HepG2 (cell line): Measurements from ENCODE around the gene TMEM252. TPM values are rescaled to one million over a fixed set of nuclear protein-coding genes. Genes with fewer than 3 reads are reported as not detected.

Source experiments
- ATAC-seq: fragments of 200-7000 bp; cut with Tn5 transposase; 3 replicates; pipeline ENCODE4 v1.9.1; 2020; ENCODE audit warnings: mild to moderate bottlenecking, moderate library complexity
- BruUV-seq: library from RNA; stranded (reverse); fragments of 400-500 nt; replicated peaks from 2 replicates; lab custom pipeline; 2021; lab: Mats Ljungman, UMichigan
- CTCF ChIA-PET: fragments of 300-600 bp; formaldehyde crosslinking; extraction: SDS; loops from one replicate; lab custom pipeline; 2021; ENCODE audit warnings: low total read pairs, inconsistent platforms, low intra/inter-chr PET ratio; lab: Yijun Ruan, JAX
- POLR2A ChIA-PET: fragments of 350-600 bp; sonication (Branson Sonifier 250); formaldehyde crosslinking; loops from one replicate; lab custom pipeline; 2020; ENCODE audit warnings: antibody characterized with exemption, inconsistent platforms; lab: Yijun Ruan, JAX
- DNase-seq: peaks from one replicate; pipeline ENCODE4 v3.0.0-alpha.2; 2015; ENCODE audit warnings: low spot score
- FAIRE-seq: peaks from 3 replicates; lab custom pipeline; 2011; peaks lifted over from hg19 to GRCh38; lab: Jason Lieb, UNC
- H2AFZ ChIP-seq: one replicate; pipeline ENCODE4 v1.6.1; 2011; ENCODE audit warnings: low read length, inconsistent platforms
- H3K27ac ChIP-seq: fragments of 300-600 bp; 3 replicates; pipeline ENCODE4 v1.8.0; 2011; ENCODE audit warnings: mixed run types, mild to moderate bottlenecking, mixed read lengths, low read length, inconsistent platforms; ENCODE audit not compliant: insufficient read depth; ENCODE audit errors: extremely low read length
- H3K27me3 ChIP-seq, 2 experiments: fragments of 200-600 bp in 1 of 2; 2 replicates in 1 of 2; 3 replicates in 1 of 2; pipeline versions ENCODE4 v1.6.0 to v1.8.0; 2011; ENCODE audit warnings: low read length in 2 of 2, mild to moderate bottlenecking in 2 of 2, moderate library complexity in 2 of 2, inconsistent platforms in 1 of 2; ENCODE audit not compliant: insufficient read depth in 2 of 2, control insufficient read depth in 1 of 2
- H3K36me3 ChIP-seq, 2 experiments: fragments of 200-600 bp in 1 of 2; replicated peaks in 1 of 2; 2 replicates in 1 of 2; 3 replicates in 1 of 2; pipeline versions ENCODE4 v1.5.1 to v1.8.0; 2011; ENCODE audit warnings: low read length in 2 of 2, inconsistent platforms in 1 of 2; ENCODE audit not compliant: insufficient read depth in 2 of 2, control insufficient read depth in 1 of 2
- H3K4me1 ChIP-seq: 2 replicates; pipeline ENCODE4 v1.5.1; 2012; ENCODE audit warnings: low read length, inconsistent platforms; ENCODE audit not compliant: insufficient read depth
- H3K4me2 ChIP-seq: 2 replicates; pipeline ENCODE4 v1.6.0; 2011; ENCODE audit warnings: low read depth, low read length, inconsistent platforms
- H3K4me3 ChIP-seq, 3 experiments: fragments of 200-600 bp in 1 of 3; sonication (generic), shearing (Covaris generic) in 1 of 3; replicated peaks in 1 of 3; 2 replicates each; pipeline ENCODE4 v1.5.1; 2011 to 2016; ENCODE audit warnings: low read length in 3 of 3, inconsistent platforms in 2 of 3, low read depth in 2 of 3, mild to moderate bottlenecking in 2 of 3, control low read depth in 1 of 3, mixed read lengths in 1 of 3; ENCODE audit not compliant: insufficient read depth in 1 of 3
- H3K79me2 ChIP-seq: one replicate; pipeline ENCODE4 v1.6.1; 2011; ENCODE audit warnings: low read length, inconsistent platforms; ENCODE audit not compliant: insufficient read depth
- H3K9ac ChIP-seq: 2 replicates; pipeline ENCODE4 v1.6.0; 2011; ENCODE audit warnings: mild to moderate bottlenecking, low read depth, low read length, inconsistent platforms; ENCODE audit not compliant: insufficient read depth
- H3K9me3 ChIP-seq: 2 replicates; pipeline ENCODE4 v1.5.1; 2012; ENCODE audit warnings: mild to moderate bottlenecking, low read length
- H4K20me1 ChIP-seq: 2 replicates; pipeline ENCODE4 v1.6.0; 2011; ENCODE audit warnings: inconsistent platforms, mild to moderate bottlenecking, low read length, moderate library complexity; ENCODE audit not compliant: insufficient read depth
- FOXK1 ChIP-seq: sonication (generic); formaldehyde crosslinking; IDR thresholded peaks from 2 replicates; pipeline ENCODE4 v1.4.0; 2020; ENCODE audit warnings: low read depth, missing genetic modification reagents, borderline replicate concordance
- MXD3 ChIP-seq: IDR thresholded peaks from 2 replicates; pipeline ENCODE4 v1.6.1; 2016; ENCODE audit warnings: mild to moderate bottlenecking, missing biosample characterization, missing genetic modification reagents
- SATB2 ChIP-seq: sonication (generic); formaldehyde crosslinking; IDR thresholded peaks from 2 replicates; pipeline ENCODE4 v1.5.0; 2020; ENCODE audit warnings: missing genetic modification reagents
- SMC3 ChIP-seq: IDR thresholded peaks from 2 replicates; pipeline ENCODE4 v1.6.1; 2011; ENCODE audit warnings: low read length, improper control_type of control experiment
- STAG1 ChIP-seq: sonication (generic); formaldehyde crosslinking; IDR thresholded peaks from 2 replicates; pipeline ENCODE4 v1.4.0; 2020; ENCODE audit warnings: missing genetic modification reagents
- TMF1 ChIP-seq: sonication (generic); formaldehyde crosslinking; IDR thresholded peaks from 2 replicates; pipeline ENCODE4 v1.8.1; 2022; ENCODE audit warnings: low read depth, missing genetic modification reagents
- U2AF1 ChIP-seq: fragments of 200-400 bp; formaldehyde crosslinking; optimal IDR thresholded peaks from 2 replicates; pipeline ENCODE3; 2017; ENCODE audit warnings: mild to moderate bottlenecking, low read depth, low read length
- ZNF180 ChIP-seq: sonication (generic); formaldehyde crosslinking; IDR thresholded peaks from 2 replicates; pipeline ENCODE4 v1.4.0; 2020; ENCODE audit warnings: low read depth, missing genetic modification reagents, borderline replicate concordance
- ZNF281 ChIP-seq: sonication (generic); formaldehyde crosslinking; IDR thresholded peaks from 2 replicates; pipeline ENCODE4 v1.4.0; 2020; ENCODE audit warnings: missing genetic modification reagents, borderline replicate concordance
- ZNF746 ChIP-seq: sonication (generic); formaldehyde crosslinking; IDR thresholded peaks from 2 replicates; pipeline ENCODE4 v1.8.0; 2022; ENCODE audit warnings: mild to moderate bottlenecking, missing genetic modification reagents
- ZSCAN30 ChIP-seq: sonication (generic); formaldehyde crosslinking; IDR thresholded peaks from 2 replicates; pipeline ENCODE4 v1.5.0; 2020; ENCODE audit warnings: mild to moderate bottlenecking, missing genetic modification reagents
- WGBS: methylation state at CpG from one replicate; pipeline ENCODE4 v1.1.6; 2017; ENCODE audit warnings: low lambda C conversion rate; 5-methylcytosine and 5-hydroxymethylcytosine counted together
- in situ Hi-C: cut with HindIII; loops from 2 replicates; pipeline ENCODE4 v1.10.0; 2017; ENCODE audit warnings: low pct_unique_long_range_greater_than_20kb; ENCODE audit not compliant: extremely low pct_ligation_motif_present
- intact Hi-C: fragments of 100-400 bp; cut with micrococcal nuclease; formaldehyde crosslinking; loops from one replicate; pipeline ENCODE4 v1.10.0; 2022; ENCODE audit not compliant: unreplicated experiment
- polyA plus RNA-seq, 8 experiments: library from polyadenylated mRNA; depleted of rRNA in 3 of 8; stranded (reverse) in 7 of 8; unstranded in 1 of 8; fragments of >200 nt; fragmentation: Illumina TruSeq in 4 of 8; extraction: Trizol in 4 of 8; gene quantifications; 2 replicates each; pipeline versions ENCODE4 v1.2.1 to v1.2.3, GENCODE V29; 2011 to 2016; ENCODE audit warnings: low read depth in 4 of 8, missing spikeins in 1 of 8, mixed read lengths in 1 of 8; ENCODE audit not compliant: insufficient read depth in 1 of 8
- total RNA-seq, 5 experiments: library from RNA; depleted of rRNA; stranded (reverse); fragments of >200 nt; fragmentation: Illumina TruSeq; extraction: Trizol; gene quantifications; 2 replicates each; pipeline ENCODE4 v1.2.3, GENCODE V29; 2016; ENCODE audit warnings: low read depth in 1 of 5
- TF ChIP-seq, protein P1 (sequence below): sonication (generic); formaldehyde crosslinking; IDR thresholded peaks from 2 replicates; pipeline ENCODE4 v1.4.0; 2020; ENCODE audit warnings: missing genetic modification reagents; ENCODE audit errors: not compliant biosample characterization
- TF ChIP-seq, protein P2 (sequence below): sonication (generic); formaldehyde crosslinking; IDR thresholded peaks from 2 replicates; pipeline ENCODE4 v1.4.0; 2020; ENCODE audit warnings: missing genetic modification reagents
- TF ChIP-seq, protein P3 (sequence below): sonication (generic); formaldehyde crosslinking; IDR thresholded peaks from 2 replicates; pipeline ENCODE4 v1.5.1; 2020; ENCODE audit warnings: missing genetic modification reagents, mild to moderate bottlenecking, borderline replicate concordance

Gene TMEM252
- total and polyA plus RNA-seq, 2 of the 13 experiments (the other 11 are each of a cell fraction or from before 2014, with no cell fraction given), result not detected

- in situ Hi-C loops (no loop called here), intact Hi-C loops (loop anchor here (10.0 kb wide), 1 partner anchor 215 kb away; no protein-coding TSS in a partner anchor)
- Histone ChIP-seq H3K4me3 (no peak overlapping the region), H3K4me1 (0 out of 2 replicates have a peak, but pooled peaks cover 5% of the 10 kb centered on the region), H2AFZ (no peak overlapping the region), H3K27me3 (no peaks in the 10 kb centered on the region), H4K20me1 (no peaks in the 10 kb centered on the region), H3K79me2 (no peaks in the 10 kb centered on the region), H3K4me2 (no peak overlapping the region), H3K9ac (no peak overlapping the region), H3K27ac (no peak overlapping the region), H3K9me3 (no peaks in the 10 kb centered on the region), H3K36me3 (no peaks in the 10 kb centered on the region)
- DNase-seq, result peak; percentile 29
- no peak for FAIRE-seq
- WGBS, result 58% methylated on average over 9 of the region's 14 CpGs
- CTCF ChIA-PET, result no interaction called here
- POLR2A ChIA-PET, result no interaction called here
- no TSS peak for BruUV-seq
- ATAC-seq, result peak; percentile 72
- TF ChIP-seq, protein P1, sequence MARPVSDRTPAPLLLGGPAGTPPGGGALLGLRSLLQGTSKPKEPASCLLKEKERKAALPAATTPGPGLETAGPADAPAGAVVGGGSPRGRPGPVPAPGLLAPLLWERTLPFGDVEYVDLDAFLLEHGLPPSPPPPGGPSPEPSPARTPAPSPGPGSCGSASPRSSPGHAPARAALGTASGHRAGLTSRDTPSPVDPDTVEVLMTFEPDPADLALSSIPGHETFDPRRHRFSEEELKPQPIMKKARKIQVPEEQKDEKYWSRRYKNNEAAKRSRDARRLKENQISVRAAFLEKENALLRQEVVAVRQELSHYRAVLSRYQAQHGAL, result no peak
- TF ChIP-seq SMC3, result peak; percentile 53
- TF ChIP-seq U2AF1, result no peak
- TF ChIP-seq ZSCAN30, result no peak
- no peak for TF ChIP-seq TMF1 (CRISPR knock-in tag)
- no peak for TF ChIP-seq FOXK1
- no peak for TF ChIP-seq ZNF180 (CRISPR knock-in tag)
- peak; percentile 22; the same call in 1 of the 2 replicates for TF ChIP-seq STAG1 (CRISPR knock-in tag)
- TF ChIP-seq SATB2 (CRISPR knock-in tag), result no peak
- no peak for TF ChIP-seq ZNF746 (CRISPR knock-in tag)
- TF ChIP-seq, protein P2, sequence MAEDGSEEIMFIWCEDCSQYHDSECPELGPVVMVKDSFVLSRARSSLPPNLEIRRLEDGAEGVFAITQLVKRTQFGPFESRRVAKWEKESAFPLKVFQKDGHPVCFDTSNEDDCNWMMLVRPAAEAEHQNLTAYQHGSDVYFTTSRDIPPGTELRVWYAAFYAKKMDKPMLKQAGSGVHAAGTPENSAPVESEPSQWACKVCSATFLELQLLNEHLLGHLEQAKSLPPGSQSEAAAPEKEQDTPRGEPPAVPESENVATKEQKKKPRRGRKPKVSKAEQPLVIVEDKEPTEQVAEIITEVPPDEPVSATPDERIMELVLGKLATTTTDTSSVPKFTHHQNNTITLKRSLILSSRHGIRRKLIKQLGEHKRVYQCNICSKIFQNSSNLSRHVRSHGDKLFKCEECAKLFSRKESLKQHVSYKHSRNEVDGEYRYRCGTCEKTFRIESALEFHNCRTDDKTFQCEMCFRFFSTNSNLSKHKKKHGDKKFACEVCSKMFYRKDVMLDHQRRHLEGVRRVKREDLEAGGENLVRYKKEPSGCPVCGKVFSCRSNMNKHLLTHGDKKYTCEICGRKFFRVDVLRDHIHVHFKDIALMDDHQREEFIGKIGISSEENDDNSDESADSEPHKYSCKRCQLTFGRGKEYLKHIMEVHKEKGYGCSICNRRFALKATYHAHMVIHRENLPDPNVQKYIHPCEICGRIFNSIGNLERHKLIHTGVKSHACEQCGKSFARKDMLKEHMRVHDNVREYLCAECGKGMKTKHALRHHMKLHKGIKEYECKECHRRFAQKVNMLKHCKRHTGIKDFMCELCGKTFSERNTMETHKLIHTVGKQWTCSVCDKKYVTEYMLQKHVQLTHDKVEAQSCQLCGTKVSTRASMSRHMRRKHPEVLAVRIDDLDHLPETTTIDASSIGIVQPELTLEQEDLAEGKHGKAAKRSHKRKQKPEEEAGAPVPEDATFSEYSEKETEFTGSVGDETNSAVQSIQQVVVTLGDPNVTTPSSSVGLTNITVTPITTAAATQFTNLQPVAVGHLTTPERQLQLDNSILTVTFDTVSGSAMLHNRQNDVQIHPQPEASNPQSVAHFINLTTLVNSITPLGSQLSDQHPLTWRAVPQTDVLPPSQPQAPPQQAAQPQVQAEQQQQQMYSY (CRISPR knock-in tag), result no peak
- no peak for TF ChIP-seq MXD3
- TF ChIP-seq ZNF281 (CRISPR knock-in tag), result no peak
- TF ChIP-seq, protein P3, sequence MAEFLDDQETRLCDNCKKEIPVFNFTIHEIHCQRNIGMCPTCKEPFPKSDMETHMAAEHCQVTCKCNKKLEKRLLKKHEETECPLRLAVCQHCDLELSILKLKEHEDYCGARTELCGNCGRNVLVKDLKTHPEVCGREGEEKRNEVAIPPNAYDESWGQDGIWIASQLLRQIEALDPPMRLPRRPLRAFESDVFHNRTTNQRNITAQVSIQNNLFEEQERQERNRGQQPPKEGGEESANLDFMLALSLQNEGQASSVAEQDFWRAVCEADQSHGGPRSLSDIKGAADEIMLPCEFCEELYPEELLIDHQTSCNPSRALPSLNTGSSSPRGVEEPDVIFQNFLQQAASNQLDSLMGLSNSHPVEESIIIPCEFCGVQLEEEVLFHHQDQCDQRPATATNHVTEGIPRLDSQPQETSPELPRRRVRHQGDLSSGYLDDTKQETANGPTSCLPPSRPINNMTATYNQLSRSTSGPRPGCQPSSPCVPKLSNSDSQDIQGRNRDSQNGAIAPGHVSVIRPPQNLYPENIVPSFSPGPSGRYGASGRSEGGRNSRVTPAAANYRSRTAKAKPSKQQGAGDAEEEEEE (CRISPR knock-in tag), result no peak
Observed at GRCh38 chr9:68560071-68560844, 19.6 kb upstream of the TMEM252 start.
